Hair follicular keratinocyte (primary cell): Measurements from ENCODE around the gene NUDT22. TPM values are rescaled to one million over a fixed set of nuclear protein-coding genes. Genes with fewer than 3 reads are reported as not detected.

Experiments
- total RNA-seq: library from RNA; depleted of rRNA; stranded (reverse); fragments of >200 nt; gene quantifications from 2 replicates; pipeline ENCODE4 v1.2.3, GENCODE V29; 2015

Gene NUDT22, protein sequence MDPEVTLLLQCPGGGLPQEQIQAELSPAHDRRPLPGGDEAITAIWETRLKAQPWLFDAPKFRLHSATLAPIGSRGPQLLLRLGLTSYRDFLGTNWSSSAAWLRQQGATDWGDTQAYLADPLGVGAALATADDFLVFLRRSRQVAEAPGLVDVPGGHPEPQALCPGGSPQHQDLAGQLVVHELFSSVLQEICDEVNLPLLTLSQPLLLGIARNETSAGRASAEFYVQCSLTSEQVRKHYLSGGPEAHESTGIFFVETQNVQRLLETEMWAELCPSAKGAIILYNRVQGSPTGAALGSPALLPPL
- total RNA-seq = 63.2 and 87.3 TPM in 2 replicates

DNA sequence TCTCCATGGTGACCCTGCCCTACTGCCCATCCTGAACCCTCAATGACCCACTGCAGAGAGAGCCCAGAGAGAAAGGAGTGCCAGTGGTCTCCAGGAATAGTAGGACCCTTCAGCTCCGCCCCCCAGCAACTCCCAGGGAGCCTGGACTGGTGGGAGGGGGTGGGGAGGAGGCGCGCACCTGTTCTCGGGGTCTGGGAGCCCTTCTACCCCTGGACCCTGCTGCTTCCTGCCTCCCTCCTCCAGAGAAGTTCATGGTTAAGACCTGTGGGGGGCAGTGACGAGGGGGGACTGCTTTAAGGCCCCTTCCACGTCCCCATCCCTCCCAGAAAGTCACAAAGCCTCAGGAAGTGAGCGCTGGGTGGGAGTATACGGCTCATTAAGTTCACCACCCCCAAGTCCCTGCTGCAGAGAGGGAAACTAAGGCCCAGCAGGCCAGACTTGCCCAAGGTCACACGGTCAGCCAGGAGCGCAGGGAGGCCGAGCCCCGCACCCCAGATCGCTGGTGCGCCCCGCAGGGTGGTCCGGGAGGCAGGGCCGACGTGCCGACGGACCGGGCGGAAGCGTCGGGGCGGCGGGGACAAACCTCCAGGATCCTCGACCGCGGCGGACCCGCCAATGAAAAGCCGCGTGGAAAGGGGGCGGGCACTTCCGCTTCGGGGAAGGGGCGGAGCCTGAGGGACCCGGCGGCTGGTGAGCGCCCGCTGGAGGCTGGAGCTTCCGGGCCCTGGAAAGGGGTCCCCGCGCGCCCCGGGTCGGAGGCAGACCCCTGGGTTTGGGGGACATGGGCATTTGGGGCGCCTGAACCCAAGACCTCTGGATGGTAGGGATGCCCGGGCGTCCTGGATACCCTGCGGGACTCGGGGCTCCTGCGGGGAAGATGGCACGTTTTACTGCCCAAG lies at the start of gene NUDT22, which contains the start of gene TRPT1:
Gene NUDT22 (plus strand): TSS at position 667 of the 899 bp plus-strand sequence. CDS start 379 bp downstream, outside the sequence.
Gene TRPT1 (minus strand): TSS at position 579 of the 899 bp plus-strand sequence. CDS start 326 bp downstream, at position 253.

GRCh38 chr11:64185693-64186491 lies 40.2 kb upstream of the NUDT22 start, which contains the start of gene STIP1:
STIP1 (plus strand) TSS chr11:64186171; CDS start chr11:64186262, 91 bp downstream.

GRCh38 chr11:64206457-64207255 lies 19.4 kb upstream of the NUDT22 start, which contains the start of gene FERMT3:
FERMT3 (plus strand) TSS chr11:64206721; CDS start chr11:64207365, 644 bp downstream.

DNA sequence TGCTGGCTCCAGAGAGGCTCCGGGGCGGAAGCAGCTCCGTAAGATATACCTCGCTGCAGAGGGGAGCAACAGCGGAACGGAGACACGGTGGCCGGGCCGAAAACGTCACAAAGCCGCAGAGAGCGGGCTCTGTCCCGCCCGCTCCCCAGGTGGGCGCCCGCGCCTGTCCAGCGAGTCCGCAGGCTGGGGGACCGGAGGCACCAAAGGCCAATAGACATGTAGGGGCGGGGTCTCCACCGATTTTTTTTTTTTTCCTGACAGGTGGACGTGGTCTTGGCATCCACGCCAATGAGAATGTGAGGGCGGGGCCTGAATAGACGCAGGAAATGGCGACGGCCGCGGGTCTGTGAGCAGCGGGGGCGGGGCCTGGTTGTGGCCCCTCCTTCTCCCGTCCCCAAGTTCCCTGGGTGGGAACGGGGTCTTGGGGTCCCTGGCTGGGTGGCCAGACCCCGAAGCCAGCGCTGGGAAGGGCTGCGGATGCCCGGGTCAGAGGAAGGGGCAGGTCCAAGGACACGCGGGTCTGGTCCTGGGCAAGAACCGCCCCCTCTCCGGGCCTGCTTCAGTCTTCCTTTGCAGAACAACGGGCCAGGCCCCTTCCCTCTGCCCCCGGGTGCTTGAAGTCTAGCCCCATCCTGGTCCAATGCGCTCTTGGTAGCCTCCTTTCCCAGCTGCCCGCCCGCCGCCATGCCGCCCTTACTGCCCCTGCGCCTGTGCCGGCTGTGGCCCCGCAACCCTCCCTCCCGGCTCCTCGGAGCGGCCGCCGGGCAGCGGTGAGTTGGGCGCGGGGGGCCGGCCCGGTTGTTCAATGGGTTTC lies 4.3 kb downstream of the NUDT22 start, which contains the start of gene DNAJC4:
Gene DNAJC4 (plus strand): TSS at position 378 of the 814 bp plus-strand sequence. CDS start 307 bp downstream, at position 685.

DNA sequence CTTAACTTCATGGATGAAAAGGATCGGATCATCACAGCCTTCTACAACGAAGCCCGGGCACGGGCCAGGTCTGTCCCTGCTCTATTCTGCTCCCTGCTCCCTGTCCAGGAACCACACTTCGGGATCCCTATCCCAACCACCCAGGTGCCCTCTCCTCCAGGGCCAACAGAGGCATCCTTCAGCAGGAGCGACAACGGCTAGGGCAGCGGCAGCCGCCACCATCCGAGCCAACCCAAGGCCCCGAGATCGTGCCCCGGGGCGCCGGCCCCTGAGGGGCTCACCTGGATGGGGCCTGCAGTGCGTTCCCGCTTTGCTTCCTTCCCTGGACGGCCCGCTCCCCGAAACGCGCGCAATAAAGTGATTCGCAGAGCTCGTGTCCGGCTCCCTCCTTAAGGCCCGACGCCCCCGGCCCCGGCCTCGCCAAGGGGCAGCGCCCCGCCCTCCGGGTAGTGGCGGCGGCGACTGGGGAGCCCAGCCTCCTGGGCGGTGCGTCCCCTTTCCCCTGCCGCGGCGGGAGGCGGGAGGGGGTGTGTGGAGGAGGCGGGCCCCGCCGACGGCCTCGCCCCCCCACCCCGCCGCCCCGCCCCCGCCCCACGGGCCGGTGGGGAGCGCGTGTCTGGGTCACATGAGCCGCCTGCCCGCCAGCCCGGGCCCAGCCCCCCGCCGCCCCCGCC lies 8.0 kb downstream of the NUDT22 start, which contains the start of gene VEGFB:
Gene VEGFB (plus strand): TSS at position 672 of the 674 bp plus-strand sequence. CDS start 250 bp downstream, outside the sequence.

GRCh38 chr11:64240435-64241240 lies 14.6 kb downstream of the NUDT22 start, which contains the start of gene FKBP2:
FKBP2 (plus strand) TSS chr11:64241095; CDS start chr11:64242388, 1,293 bp downstream.

DNA sequence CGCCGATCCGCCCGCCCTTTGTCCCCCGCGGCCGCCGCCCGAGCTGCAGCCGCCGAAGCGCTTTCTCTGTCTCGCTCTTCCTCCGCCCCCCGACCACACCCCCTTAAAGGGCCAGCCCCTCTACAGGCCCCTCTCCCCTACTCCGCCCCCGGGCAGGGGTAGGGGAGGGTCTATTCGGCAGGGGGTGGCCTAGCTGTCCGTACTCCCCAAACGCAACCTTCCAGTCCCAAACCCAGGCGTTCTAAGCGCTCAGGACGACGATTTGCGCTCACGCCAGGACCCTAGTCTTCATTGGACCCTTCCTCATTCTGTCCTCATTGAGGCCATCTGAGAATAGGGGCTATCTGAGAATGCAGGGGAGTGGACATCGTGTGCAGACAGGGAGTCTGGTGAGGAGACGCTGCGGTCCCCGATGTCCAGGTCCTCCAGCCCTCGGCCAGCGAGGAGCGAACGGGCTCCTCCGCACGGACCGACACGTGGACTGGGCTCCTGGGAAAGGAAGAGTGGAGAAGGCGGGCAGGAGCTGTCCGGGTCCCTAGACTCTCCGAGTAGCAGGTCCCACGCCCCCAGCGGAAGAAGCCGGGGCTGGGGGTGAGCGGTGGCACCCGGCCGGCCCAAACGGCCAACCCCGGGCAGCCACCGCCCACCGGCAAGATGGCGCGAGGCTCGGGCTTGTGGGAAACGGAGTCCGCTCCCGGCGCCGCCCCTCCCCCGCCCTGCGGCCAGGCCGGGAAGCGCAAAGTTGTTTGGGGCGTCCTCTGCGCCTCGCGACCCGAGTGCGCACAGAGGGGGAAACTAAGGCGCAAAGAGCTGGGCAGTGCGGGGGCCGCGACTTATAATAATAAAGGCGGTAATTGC lies 21.0 kb downstream of the NUDT22 start, which contains the start of gene PPP1R14B:
Gene PPP1R14B (minus strand): TSS at position 73 of the 858 bp plus-strand sequence. CDS start 270 bp downstream, outside the sequence.

GRCh38 chr11:64251016-64251752 lies 25.1 kb downstream of the NUDT22 start, which contains the start of gene PLCB3:
PLCB3 (plus strand) TSS chr11:64251530; CDS start chr11:64251650, 120 bp downstream.

Other genes with a start within 250 kb of the NUDT22 start
- gene OTUB1, start 239.8 kb upstream of the NUDT22 start, total RNA-seq = 121 and 139 TPM in 2 replicates
- under 0.01 and 0.04 TPM in 2 replicates for gene FLRT1, start 190.3 kb upstream of the NUDT22 start, total RNA-seq
- gene MACROD1, start 60.2 kb upstream of the NUDT22 start, total RNA-seq = 9.5 and 33.2 TPM in 2 replicates
- 109 and 224 TPM in 2 replicates for gene STIP1, start 40.1 kb upstream of the NUDT22 start, total RNA-seq
- gene FERMT3, start 19.6 kb upstream of the NUDT22 start, total RNA-seq = 0.08 and 0.91 TPM in 2 replicates
- 74.0 and 77.4 TPM in 2 replicates for gene TRPT1, start 88 bp upstream of the NUDT22 start, total RNA-seq
- gene DNAJC4, start 4.3 kb downstream of the NUDT22 start, total RNA-seq = 3.6 and 11.8 TPM in 2 replicates
- gene VEGFB, start 8.3 kb downstream of the NUDT22 start, total RNA-seq = 18.5 and 24.9 TPM in 2 replicates
- gene FKBP2, start 14.8 kb downstream of the NUDT22 start, total RNA-seq = 76.7 and 91.4 TPM in 2 replicates
- 466 and 691 TPM in 2 replicates for gene PPP1R14B, start 20.7 kb downstream of the NUDT22 start, total RNA-seq
- gene PLCB3, start 25.3 kb downstream of the NUDT22 start, total RNA-seq = 55.4 and 71.7 TPM in 2 replicates
- 110 and 128 TPM in 2 replicates for gene BAD, start 58.4 kb downstream of the NUDT22 start, total RNA-seq
- gene GPR137, start 59.6 kb downstream of the NUDT22 start, total RNA-seq = 9.7 and 14.3 TPM in 2 replicates
- 0.80 TPM in 1 of 2 replicates, not detected in the other for gene KCNK4, start 65.0 kb downstream of the NUDT22 start, total RNA-seq
- not detected in 2 replicates for gene CATSPERZ, start 74.1 kb downstream of the NUDT22 start, total RNA-seq
- 98.0 and 103 TPM in 2 replicates for gene ESRRA, start 79.2 kb downstream of the NUDT22 start, total RNA-seq
- 364 and 700 TPM in 2 replicates for gene TRMT112, start 91.3 kb downstream of the NUDT22 start, total RNA-seq
- 539 and 647 TPM in 2 replicates for gene PRDX5, start 91.8 kb downstream of the NUDT22 start, total RNA-seq
- gene CCDC88B, start 113.9 kb downstream of the NUDT22 start, total RNA-seq = 3.9 and 5.3 TPM in 2 replicates
- gene RPS6KA4, start 132.9 kb downstream of the NUDT22 start, total RNA-seq = 54.7 and 95.9 TPM in 2 replicates